Peyer's patch (tissue), 4 donors: ENCODE results near the gene LOC101059915.

ENCODE experiments used
- POLR2A ChIP-seq, 2 donors: fragments of 450-650 bp; IDR thresholded peaks; one replicate each; pipeline ENCODE4 v1.5.1; 2017; ENCODE audit warnings: antibody characterized with exemption in 2 of 2, mild to moderate bottlenecking in 2 of 2, moderate library complexity in 2 of 2
- TF ChIP-seq, protein P1 (sequence below), 6 experiments: fragments of 450-650 bp in 4 of 6; fragments of 200-600 bp in 2 of 6; sonication (generic) in 1 of 6; IDR thresholded peaks; one replicate each; pipeline ENCODE4 v1.5.1; 2017 to 2019; ENCODE audit warnings: antibody characterized with exemption in 6 of 6, mild to moderate bottlenecking in 3 of 6, moderate library complexity in 1 of 6

DNA sequence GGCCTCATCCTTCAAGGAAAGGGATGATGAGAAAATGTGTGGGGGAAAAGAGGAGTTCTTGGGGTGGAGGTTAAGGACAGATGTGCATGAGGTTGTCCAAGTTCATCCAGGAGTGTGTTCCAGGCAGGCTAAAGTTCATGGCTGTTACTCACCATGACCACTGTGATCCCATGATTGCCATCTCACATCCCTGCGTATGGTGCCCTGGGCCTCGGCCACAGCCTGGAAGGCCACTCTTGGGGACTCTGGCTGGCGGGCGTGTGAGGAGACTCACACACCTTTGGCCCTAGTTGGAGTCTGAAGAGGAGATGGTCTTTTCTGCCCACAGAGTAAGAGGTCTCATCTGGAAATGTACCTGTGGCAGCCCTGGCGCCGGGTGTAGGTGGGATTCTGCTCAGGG is 7.4 kb upstream of the LOC101059915 start:
- no peak for TF ChIP-seq POLR2A (IDR thresholded peaks at IDR 0.05)
- TF ChIP-seq, protein P1, sequence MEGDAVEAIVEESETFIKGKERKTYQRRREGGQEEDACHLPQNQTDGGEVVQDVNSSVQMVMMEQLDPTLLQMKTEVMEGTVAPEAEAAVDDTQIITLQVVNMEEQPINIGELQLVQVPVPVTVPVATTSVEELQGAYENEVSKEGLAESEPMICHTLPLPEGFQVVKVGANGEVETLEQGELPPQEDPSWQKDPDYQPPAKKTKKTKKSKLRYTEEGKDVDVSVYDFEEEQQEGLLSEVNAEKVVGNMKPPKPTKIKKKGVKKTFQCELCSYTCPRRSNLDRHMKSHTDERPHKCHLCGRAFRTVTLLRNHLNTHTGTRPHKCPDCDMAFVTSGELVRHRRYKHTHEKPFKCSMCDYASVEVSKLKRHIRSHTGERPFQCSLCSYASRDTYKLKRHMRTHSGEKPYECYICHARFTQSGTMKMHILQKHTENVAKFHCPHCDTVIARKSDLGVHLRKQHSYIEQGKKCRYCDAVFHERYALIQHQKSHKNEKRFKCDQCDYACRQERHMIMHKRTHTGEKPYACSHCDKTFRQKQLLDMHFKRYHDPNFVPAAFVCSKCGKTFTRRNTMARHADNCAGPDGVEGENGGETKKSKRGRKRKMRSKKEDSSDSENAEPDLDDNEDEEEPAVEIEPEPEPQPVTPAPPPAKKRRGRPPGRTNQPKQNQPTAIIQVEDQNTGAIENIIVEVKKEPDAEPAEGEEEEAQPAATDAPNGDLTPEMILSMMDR (IDR thresholded peaks at IDR 0.05): no peak
